ENCODE results near the gene GLO1. TPM values are rescaled to one million over a fixed set of nuclear protein-coding genes. Genes with fewer than 3 reads are reported as not detected.
A peak's percentile ranks its signal among the peaks of the same experiment; 100 is the strongest.

Gene GLO1
- total and polyA plus RNA-seq, 2 donors (not counting 3 experiments of a cell fraction or from before 2014, with no cell fraction given): 70.3 to 120 TPM

DNA sequence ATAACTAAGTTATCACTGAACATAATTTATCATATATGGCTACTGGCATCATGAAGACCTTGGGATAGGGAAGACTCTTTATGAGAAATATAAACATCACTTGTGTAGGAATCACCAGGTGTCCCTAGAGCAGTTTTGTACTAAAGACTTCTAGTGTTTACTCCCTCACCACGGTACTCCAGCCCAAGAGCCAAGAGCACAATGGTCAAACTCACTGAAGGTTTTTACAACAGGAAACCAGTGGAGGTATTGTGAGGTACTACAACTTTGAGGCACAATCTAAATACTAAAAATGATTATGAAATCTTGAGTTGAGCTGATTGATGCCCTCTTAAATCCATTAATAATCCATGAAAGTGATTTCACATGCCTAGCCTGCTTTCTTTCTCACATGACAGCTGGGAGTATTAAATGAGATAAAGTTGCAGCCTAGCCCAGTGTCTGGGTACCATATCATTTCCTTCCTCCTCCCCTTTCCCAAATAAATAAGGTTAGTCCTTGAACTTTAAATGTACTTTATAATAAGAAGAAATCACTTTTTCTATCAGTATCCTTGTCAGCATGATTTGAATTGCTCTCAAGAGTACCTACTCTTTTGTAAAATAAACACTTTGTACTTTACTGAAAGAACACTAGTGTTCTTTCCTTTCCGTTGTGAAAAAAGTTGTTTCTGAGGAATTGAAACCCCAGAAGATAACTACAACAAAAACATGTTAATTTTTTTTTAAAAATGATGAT lies 26.5 kb downstream of the GLO1 start:
- intact Hi-C loops (cut with micrococcal nuclease): loop anchor here (10.0 kb wide), 2 partner anchors 482 to 652 kb away; no protein-coding TSS in a partner anchor
- TF ChIP-seq GATA2 (IDR thresholded peaks at IDR 0.05; ENCODE audit: insufficient read depth, insufficient read length, low read depth, low read length): no peak
- FAIRE-seq (no peak), DNase-seq (ENCODE audit: low read depth, low spot score) (peak; percentile 11)
- no peak overlapping the region for H2AFZ ChIP-seq (ENCODE audit: low read depth, low read length)
- no peak overlapping the region for H3K9ac ChIP-seq (replicated peaks; ENCODE audit: extremely low read depth, insufficient read depth, low read length)
- peaks cover 2 to 11% of the 10 kb centered on the region in 2 experiments for H3K36me3 ChIP-seq (ENCODE audit: control insufficient read depth in 2 of 2, extremely low read depth in 1 of 2, insufficient read depth in 2 of 2, low read length in 2 of 2)
- dilution Hi-C loops (cut with MboI; ENCODE audit: extremely low pct_ligation_motif_present, low sequenced_read_pairs): no loop called here
- no peaks in the 10 kb centered on the region for H3K79me2 ChIP-seq (ENCODE audit: control insufficient read depth, insufficient read depth, low read length)
- H3K9me3 ChIP-seq (replicated peaks; ENCODE audit: control insufficient read depth, insufficient read depth, low read length): no peaks in the 10 kb centered on the region
- BruUV-seq (replicated peaks): TSS peak; percentile 44
- H3K4me1 ChIP-seq (ENCODE audit: control insufficient read depth, extremely low read depth, insufficient read depth, low read length): peaks cover 15% of the 10 kb centered on the region
- no peaks in the 10 kb centered on the region for H4K20me1 ChIP-seq (replicated peaks; ENCODE audit: control insufficient read depth, extremely low read depth, insufficient read depth, low read length)
- no peaks in the 10 kb centered on the region for H3K9me1 ChIP-seq (replicated peaks; ENCODE audit: control insufficient read depth, extremely low read depth, insufficient read depth, low read length)
- POLR2A ChIA-PET: no interaction called here
- H3K4me2 ChIP-seq (ENCODE audit: insufficient read depth, low read length): no peak overlapping the region
- no peak overlapping the region for H3K4me3 ChIP-seq (replicated peaks in 1 of 3; ENCODE audit: insufficient read depth in 1 of 3, low read depth in 1 of 3, low read length in 3 of 3)
- H3K27ac ChIP-seq (ENCODE audit: insufficient read depth, low read depth, low read length): no peak overlapping the region
- H3K27me3 ChIP-seq (ENCODE audit: control insufficient read depth in 2 of 2, insufficient read depth in 2 of 2, low read length in 2 of 2): no peaks in the 10 kb centered on the region
- CTCF ChIA-PET: interaction anchor here (0.9 kb wide), 1 partner anchor 129 kb away, joined by 4 read pairs; no protein-coding TSS in a partner anchor

DNA sequence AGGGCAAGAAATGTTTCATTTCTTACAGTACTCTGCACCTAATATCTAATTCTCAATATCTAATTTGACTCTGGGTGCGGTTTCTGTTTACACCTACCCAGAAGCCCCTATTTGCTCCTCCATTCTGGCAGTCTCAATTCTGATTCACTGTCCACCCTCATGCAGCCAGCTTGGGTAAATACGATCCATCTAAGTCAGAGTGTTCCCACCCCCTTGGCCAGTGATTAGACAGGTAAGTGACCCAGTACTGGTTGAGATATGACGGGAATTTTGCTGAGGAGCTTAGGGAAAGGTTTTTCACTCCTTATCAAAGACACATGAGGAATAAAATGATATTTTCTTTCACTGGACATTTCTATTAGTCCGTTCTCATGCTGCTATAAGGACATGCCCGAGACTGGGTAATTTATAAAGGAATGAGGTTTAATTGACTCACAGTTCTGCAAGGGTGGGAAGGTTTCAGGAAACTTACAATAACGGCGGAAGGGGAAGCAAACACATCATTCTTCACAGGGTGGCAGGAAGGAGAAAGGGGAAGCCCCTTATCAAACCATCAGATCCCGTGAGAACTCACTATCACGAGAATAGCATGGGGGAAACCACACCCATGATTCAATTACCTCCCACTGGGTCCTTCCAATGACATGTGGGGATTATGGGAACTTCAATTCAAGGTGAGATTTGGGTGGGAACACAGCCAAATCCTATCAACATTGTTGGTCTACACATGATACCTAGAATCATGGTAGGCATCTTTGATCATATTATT lies 29.4 kb downstream of the GLO1 start:
- intact Hi-C loops (cut with micrococcal nuclease) (loop anchor here (2.0 to 10.0 kb wide), 4 partner anchors 101 to 969 kb away; no protein-coding TSS in a partner anchor), dilution Hi-C loops (cut with MboI; ENCODE audit: extremely low pct_ligation_motif_present, low sequenced_read_pairs) (no loop called here)
- no peaks in the 10 kb centered on the region for H3K27me3 ChIP-seq (ENCODE audit: control insufficient read depth in 2 of 2, insufficient read depth in 2 of 2, low read length in 2 of 2)
- H4K20me1 ChIP-seq (replicated peaks; ENCODE audit: control insufficient read depth, extremely low read depth, insufficient read depth, low read length): no peaks in the 10 kb centered on the region
- H3K4me1 ChIP-seq (ENCODE audit: control insufficient read depth, extremely low read depth, insufficient read depth, low read length): peaks cover 15% of the 10 kb centered on the region
- no peaks in the 10 kb centered on the region for H3K9me3 ChIP-seq (replicated peaks; ENCODE audit: control insufficient read depth, insufficient read depth, low read length)
- DNase-seq (ENCODE audit: low read depth, low spot score) (peak; percentile 71), FAIRE-seq (peak; percentile 80)
- H3K9me1 ChIP-seq (replicated peaks; ENCODE audit: control insufficient read depth, extremely low read depth, insufficient read depth, low read length): no peaks in the 10 kb centered on the region
- H3K9ac ChIP-seq (replicated peaks; ENCODE audit: extremely low read depth, insufficient read depth, low read length): no peak overlapping the region
- H2AFZ ChIP-seq (ENCODE audit: low read depth, low read length): peak overlapping the region; percentile 85
- ChIA-PET CTCF (interaction anchor here (0.5 to 1.7 kb wide), 10 partner anchors 17 to 968 kb away, joined by 3 to 12 read pairs (median 4); no protein-coding TSS in a partner anchor), POLR2A (no interaction called here)
- no peak for TF ChIP-seq JUN (IDR thresholded peaks at IDR 0.05; ENCODE audit: borderline replicate concordance, insufficient read depth, insufficient read length, low read depth)
- TF ChIP-seq FOS (IDR thresholded peaks at IDR 0.05; ENCODE audit: borderline replicate concordance, insufficient read depth, low read length): peak; percentile 49
- TF ChIP-seq POLR2A (IDR thresholded peaks at IDR 0.05; ENCODE audit: low read depth, low read length): no peak
- peak; percentile 36 for TF ChIP-seq POLR2AphosphoS5 (IDR thresholded peaks at IDR 0.05; ENCODE audit: insufficient read depth, low read depth, low read length)
- TF ChIP-seq, protein P1, sequence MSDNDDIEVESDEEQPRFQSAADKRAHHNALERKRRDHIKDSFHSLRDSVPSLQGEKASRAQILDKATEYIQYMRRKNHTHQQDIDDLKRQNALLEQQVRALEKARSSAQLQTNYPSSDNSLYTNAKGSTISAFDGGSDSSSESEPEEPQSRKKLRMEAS (IDR thresholded peaks at IDR 0.05; ENCODE audit: insufficient read depth, insufficient read length): no peak
- TF ChIP-seq MYC (IDR thresholded peaks at IDR 0.05; ENCODE audit: low read depth, low read length): no peak
- TF ChIP-seq GATA2 (IDR thresholded peaks at IDR 0.05; ENCODE audit: insufficient read depth, insufficient read length, low read depth, low read length): peak; percentile 96
- no peaks in the 10 kb centered on the region for H3K79me2 ChIP-seq (ENCODE audit: control insufficient read depth, insufficient read depth, low read length)
- H3K4me2 ChIP-seq (ENCODE audit: insufficient read depth, low read length): peak overlapping the region; percentile 74
- peaks cover 2 to 6% of the 10 kb centered on the region in 2 experiments for H3K36me3 ChIP-seq (ENCODE audit: control insufficient read depth in 2 of 2, extremely low read depth in 1 of 2, insufficient read depth in 2 of 2, low read length in 2 of 2)
- BruUV-seq (replicated peaks): no TSS peak
- H3K4me3 ChIP-seq (replicated peaks in 1 of 3; ENCODE audit: insufficient read depth in 1 of 3, low read depth in 1 of 3, low read length in 3 of 3): no peak overlapping the region
- H3K27ac ChIP-seq (ENCODE audit: insufficient read depth, low read depth, low read length): peak overlapping the region; percentile 56
